Measurements from ENCODE around the gene DLD. TPM values are rescaled to one million over a fixed set of nuclear protein-coding genes. Genes with fewer than 3 reads are reported as not detected.

DLD gene
- total RNA-seq, 1 experiment from 2014 or later = 88.8 TPM

DNA sequence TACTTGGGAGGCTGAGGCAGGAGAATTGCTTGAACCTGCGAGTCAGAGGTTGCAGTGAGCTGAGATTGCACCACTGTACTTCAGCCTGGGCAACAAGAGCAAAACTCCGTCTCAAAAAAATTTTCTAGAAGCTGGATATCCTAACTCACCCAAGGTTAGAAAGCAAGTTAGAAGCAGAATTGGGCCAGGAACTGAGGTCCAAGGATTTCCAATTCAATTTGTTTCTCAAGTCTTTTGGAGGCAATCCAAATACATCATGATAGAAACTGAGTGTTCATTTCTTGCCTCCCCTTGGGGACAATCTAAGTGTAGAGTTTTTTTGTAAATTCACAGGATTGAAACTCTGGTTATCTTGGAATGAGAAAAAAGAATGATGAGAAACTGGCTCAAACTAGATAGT is 66.5 kb downstream of the DLD start:
- no TSS peak for BruUV-seq (replicated peaks)
- no peak overlapping the region for H3K27ac ChIP-seq (ENCODE audit: low read length)
- H3K27me3 ChIP-seq (ENCODE audit: control insufficient read depth, insufficient read depth, low read length) = no peaks in the 10 kb centered on the region
- H3K4me3 ChIP-seq (ENCODE audit: low read depth in 2 of 2, low read length in 2 of 2) = no peak overlapping the region
- POLR2A ChIA-PET = no interaction called here
- in situ Hi-C loops (cut with HindIII; ENCODE audit: low pct_unique_long_range_greater_than_20kb, low sequenced_read_pairs) = no loop called here
- H3K36me3 ChIP-seq (ENCODE audit: control insufficient read depth, insufficient read depth, low read length) = peaks cover 25% of the 10 kb centered on the region
- intact Hi-C loops (cut with micrococcal nuclease; ENCODE audit: unreplicated experiment) = no loop called here
- no peaks in the 10 kb centered on the region for H3K9me3 ChIP-seq (ENCODE audit: control insufficient read depth, insufficient read depth, low read depth, low read length)
- no peak for TF ChIP-seq CTCF (IDR thresholded peaks at IDR 0.05)
- TF ChIP-seq, protein P1, sequence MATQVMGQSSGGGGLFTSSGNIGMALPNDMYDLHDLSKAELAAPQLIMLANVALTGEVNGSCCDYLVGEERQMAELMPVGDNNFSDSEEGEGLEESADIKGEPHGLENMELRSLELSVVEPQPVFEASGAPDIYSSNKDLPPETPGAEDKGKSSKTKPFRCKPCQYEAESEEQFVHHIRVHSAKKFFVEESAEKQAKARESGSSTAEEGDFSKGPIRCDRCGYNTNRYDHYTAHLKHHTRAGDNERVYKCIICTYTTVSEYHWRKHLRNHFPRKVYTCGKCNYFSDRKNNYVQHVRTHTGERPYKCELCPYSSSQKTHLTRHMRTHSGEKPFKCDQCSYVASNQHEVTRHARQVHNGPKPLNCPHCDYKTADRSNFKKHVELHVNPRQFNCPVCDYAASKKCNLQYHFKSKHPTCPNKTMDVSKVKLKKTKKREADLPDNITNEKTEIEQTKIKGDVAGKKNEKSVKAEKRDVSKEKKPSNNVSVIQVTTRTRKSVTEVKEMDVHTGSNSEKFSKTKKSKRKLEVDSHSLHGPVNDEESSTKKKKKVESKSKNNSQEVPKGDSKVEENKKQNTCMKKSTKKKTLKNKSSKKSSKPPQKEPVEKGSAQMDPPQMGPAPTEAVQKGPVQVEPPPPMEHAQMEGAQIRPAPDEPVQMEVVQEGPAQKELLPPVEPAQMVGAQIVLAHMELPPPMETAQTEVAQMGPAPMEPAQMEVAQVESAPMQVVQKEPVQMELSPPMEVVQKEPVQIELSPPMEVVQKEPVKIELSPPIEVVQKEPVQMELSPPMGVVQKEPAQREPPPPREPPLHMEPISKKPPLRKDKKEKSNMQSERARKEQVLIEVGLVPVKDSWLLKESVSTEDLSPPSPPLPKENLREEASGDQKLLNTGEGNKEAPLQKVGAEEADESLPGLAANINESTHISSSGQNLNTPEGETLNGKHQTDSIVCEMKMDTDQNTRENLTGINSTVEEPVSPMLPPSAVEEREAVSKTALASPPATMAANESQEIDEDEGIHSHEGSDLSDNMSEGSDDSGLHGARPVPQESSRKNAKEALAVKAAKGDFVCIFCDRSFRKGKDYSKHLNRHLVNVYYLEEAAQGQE (IDR thresholded peaks at IDR 0.05; ENCODE audit: insufficient read depth in 1 of 2, low read depth in 2 of 2, low read length in 1 of 2) = no peak
- no peak for TF ChIP-seq TCF7L2 (IDR thresholded peaks at IDR 0.05; ENCODE audit: low read depth, low read length)
- TF ChIP-seq SIN3A (IDR thresholded peaks at IDR 0.05; ENCODE audit: borderline replicate concordance, insufficient read depth, low read depth, low read length) = no peak
- TF ChIP-seq POLR2AphosphoS5 (IDR thresholded peaks at IDR 0.05; ENCODE audit: low read depth, low read length) = no peak
- ATAC-seq (no peak), DNase-seq (ENCODE audit: low read depth, low spot score) (no peak)
- peaks cover 19% of the 10 kb centered on the region for H3K4me1 ChIP-seq (ENCODE audit: control insufficient read depth, insufficient read depth, low read length)
- CTCF ChIA-PET = no interaction called here

DNA sequence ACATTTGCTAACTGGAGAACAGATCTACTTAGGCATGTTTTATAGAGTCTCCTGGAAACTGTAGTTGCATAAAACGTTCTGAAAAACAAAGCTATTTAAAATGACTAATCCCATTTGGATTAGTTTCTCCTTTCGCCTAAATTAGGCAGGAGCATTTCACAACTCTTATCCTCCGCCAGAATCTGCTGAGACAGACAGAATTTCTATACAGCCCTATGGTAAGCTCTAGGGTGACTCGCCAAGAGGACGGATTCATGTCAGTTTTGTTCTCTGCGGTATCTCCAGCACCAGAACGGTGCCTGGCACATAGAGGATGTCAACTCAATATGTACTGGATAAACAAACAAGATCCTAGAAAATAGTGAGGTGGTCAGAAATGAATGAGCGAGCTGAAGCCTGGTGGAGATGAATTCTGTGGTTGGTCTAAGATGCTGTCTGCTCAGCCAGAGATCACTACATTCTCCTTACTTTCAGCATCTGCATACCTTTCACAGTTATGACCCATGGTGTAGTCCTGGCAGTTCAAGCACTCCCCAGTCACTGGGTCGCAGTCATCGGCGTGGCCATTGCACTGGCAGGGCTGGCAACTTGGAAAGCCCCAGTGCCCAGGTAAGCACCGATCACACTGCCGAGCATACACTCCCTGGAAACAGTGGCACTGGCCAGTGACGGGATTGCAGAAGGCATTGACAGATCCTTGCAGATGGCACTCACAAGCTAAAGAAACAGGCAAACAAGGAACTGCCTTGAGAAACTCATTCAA is 68.0 kb downstream of the DLD start:
- H3K27ac ChIP-seq (ENCODE audit: low read length) = peak overlapping the region; percentile 3; the same call in 1 of the 2 replicates
- no TSS peak for BruUV-seq (replicated peaks)

More for the DNA sequence above, 68.0 kb downstream of the DLD start:
- CTCF ChIA-PET = no interaction called here
- Histone ChIP-seq H3K4me1 (ENCODE audit: control insufficient read depth, insufficient read depth, low read length) (peaks cover 4% of the 10 kb centered on the region), H3K4me3 (ENCODE audit: low read depth in 2 of 2, low read length in 2 of 2) (no peak overlapping the region), H3K9me3 (ENCODE audit: control insufficient read depth, insufficient read depth, low read depth, low read length) (no peaks in the 10 kb centered on the region), H3K27me3 (ENCODE audit: control insufficient read depth, insufficient read depth, low read length) (no peaks in the 10 kb centered on the region), H3K36me3 (ENCODE audit: control insufficient read depth, insufficient read depth, low read length) (peaks cover 32% of the 10 kb centered on the region)
- TF ChIP-seq, protein P1 (IDR thresholded peaks at IDR 0.05; ENCODE audit: insufficient read depth in 1 of 2, low read depth in 2 of 2, low read length in 1 of 2) = no peak
- TF ChIP-seq POLR2AphosphoS5 (IDR thresholded peaks at IDR 0.05; ENCODE audit: low read depth, low read length) (no peak), TCF7L2 (IDR thresholded peaks at IDR 0.05; ENCODE audit: low read depth, low read length) (no peak), SIN3A (IDR thresholded peaks at IDR 0.05; ENCODE audit: borderline replicate concordance, insufficient read depth, low read depth, low read length) (no peak), CTCF (IDR thresholded peaks at IDR 0.05) (no peak)
- intact Hi-C loops (cut with micrococcal nuclease; ENCODE audit: unreplicated experiment) = no loop called here
- DNase-seq (ENCODE audit: low read depth, low spot score) (no peak), ATAC-seq (no peak)
- in situ Hi-C loops (cut with HindIII; ENCODE audit: low pct_unique_long_range_greater_than_20kb, low sequenced_read_pairs) = no loop called here
- POLR2A ChIA-PET = no interaction called here
